ENCODE data around the gene TBCD. TPM values are rescaled to one million over a fixed set of nuclear protein-coding genes. Genes with fewer than 3 reads are reported as not detected.
A peak's percentile ranks its signal among the peaks of the same experiment; 100 is the strongest.
"Not testable (repeated sequence)": the region's sequence is repeated elsewhere in the genome, so short reads cannot be mapped to it uniquely, and the experiment has no call there.

Gene TBCD
- total RNA-seq, 1 donor = 39.5 TPM

- no peak for DNase-seq (ENCODE audit: low read depth)
- no peak overlapping the region for H3K4me3 ChIP-seq (ENCODE audit: low read depth, low read length)
- TF ChIP-seq, protein P1, sequence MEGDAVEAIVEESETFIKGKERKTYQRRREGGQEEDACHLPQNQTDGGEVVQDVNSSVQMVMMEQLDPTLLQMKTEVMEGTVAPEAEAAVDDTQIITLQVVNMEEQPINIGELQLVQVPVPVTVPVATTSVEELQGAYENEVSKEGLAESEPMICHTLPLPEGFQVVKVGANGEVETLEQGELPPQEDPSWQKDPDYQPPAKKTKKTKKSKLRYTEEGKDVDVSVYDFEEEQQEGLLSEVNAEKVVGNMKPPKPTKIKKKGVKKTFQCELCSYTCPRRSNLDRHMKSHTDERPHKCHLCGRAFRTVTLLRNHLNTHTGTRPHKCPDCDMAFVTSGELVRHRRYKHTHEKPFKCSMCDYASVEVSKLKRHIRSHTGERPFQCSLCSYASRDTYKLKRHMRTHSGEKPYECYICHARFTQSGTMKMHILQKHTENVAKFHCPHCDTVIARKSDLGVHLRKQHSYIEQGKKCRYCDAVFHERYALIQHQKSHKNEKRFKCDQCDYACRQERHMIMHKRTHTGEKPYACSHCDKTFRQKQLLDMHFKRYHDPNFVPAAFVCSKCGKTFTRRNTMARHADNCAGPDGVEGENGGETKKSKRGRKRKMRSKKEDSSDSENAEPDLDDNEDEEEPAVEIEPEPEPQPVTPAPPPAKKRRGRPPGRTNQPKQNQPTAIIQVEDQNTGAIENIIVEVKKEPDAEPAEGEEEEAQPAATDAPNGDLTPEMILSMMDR (IDR thresholded peaks at IDR 0.05; ENCODE audit: insufficient read depth, low read length) = no peak
Measured at GRCh38 chr17:82743344-82744219, 8.3 kb upstream of the TBCD start.

DNA sequence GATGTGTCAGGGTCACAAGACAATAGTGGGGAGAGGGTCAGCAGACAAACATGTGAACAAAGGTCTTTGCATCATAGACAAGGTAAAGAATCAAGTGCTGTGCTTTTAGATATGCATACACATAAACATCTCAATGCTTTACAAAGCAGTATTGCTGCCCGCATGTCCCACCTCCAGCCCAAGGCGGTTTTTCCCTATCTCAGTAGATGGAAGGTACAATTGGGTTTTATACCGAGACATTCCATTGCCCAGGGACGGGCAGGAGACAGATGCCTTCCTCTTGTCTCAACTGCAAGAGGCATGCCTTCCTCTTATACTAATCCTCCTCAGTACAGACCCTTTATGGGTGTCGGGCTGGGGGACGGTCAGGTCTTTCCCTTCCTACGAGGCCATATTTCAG lies 7.1 kb upstream of the TBCD start:
- not testable (repeated sequence) for DNase-seq (ENCODE audit: low read depth); H3K4me3 ChIP-seq (ENCODE audit: low read depth, low read length)

DNA sequence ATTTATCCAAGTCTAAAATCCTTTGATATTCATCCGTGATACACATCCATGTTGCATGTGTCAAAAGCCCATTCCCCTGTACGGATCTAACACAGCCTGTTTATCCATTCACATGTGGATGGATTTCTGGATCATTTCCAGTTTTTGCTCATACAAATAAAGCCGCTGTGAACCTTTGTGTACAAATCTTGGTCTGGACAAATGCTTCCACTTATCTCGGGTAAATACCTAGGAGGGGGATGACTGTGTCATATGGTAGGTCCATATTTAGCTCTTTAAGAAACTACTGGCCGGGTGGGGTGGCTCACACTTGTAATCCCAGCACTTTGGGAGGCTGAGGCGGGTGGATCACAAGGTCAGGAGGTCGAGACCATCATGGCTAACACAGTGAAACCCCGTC lies 6.3 kb upstream of the TBCD start:
- DNase-seq (ENCODE audit: low read depth) = no peak
- TF ChIP-seq, protein P1 (IDR thresholded peaks at IDR 0.05; ENCODE audit: insufficient read depth, low read length) = no peak

GRCh38 chr17:82748756-82749155 lies 3.1 kb upstream of the TBCD start:
- H3K4me3 ChIP-seq (ENCODE audit: low read depth, low read length) = no peak overlapping the region
- no peak for DNase-seq (ENCODE audit: low read depth)
- TF ChIP-seq, protein P1 (IDR thresholded peaks at IDR 0.05; ENCODE audit: insufficient read depth, low read length) = no peak

More for the DNA sequence above, 6.3 kb upstream of the TBCD start:
- H3K4me3 ChIP-seq (ENCODE audit: low read depth, low read length) = no peak overlapping the region

DNA sequence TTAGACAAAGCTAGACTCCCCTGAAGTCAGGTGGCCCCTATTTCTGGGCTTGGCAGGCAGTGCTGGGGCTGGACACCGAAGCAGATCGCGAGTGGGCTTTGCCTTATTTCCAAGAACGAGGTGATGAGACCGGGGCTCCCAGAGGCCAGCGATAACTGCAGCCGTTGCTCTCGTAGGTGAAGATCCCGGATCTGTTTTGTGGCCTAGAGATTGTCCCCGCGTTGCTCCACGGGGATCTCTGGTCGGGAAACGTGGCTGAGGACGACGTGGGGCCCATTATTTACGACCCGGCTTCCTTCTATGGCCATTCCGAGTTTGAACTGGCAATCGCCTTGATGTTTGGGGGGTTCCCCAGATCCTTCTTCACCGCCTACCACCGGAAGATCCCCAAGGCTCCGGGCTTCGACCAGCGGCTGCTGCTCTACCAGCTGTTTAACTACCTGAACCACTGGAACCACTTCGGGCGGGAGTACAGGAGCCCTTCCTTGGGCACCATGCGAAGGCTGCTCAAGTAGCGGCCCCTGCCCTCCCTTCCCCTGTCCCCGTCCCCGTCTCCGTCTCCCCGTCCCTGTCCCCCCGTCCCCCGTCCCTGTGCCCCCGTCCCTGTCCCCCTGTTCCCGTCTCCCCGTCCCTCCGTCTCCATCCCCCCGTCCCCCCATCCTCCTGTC lies 1.5 kb upstream of the TBCD start:
- DNase-seq (ENCODE audit: low read depth) = no peak
- no peak overlapping the region for H3K4me3 ChIP-seq (ENCODE audit: low read depth, low read length)
- TF ChIP-seq, protein P1 (IDR thresholded peaks at IDR 0.05; ENCODE audit: insufficient read depth, low read length) = no peak

- peak; percentile 25 for DNase-seq (ENCODE audit: low read depth)
- TF ChIP-seq, protein P1 (IDR thresholded peaks at IDR 0.05; ENCODE audit: insufficient read depth, low read length) = no peak
- peak overlapping the region; percentile 68 for H3K4me3 ChIP-seq (ENCODE audit: low read depth, low read length)
Measured at GRCh38 chr17:82751171-82751570, 694 bp upstream of the TBCD start.
